Iris pigment epithelial cell (primary cell): ENCODE data around the gene PLA2G2E.
A peak's percentile ranks its signal among the peaks of the same experiment; 100 is the strongest.
"Not testable (repeated sequence)": the region's sequence is repeated elsewhere in the genome, so short reads cannot be mapped to it uniquely, and the experiment has no call there.

Experiments
- DNase-seq: peaks from one replicate; pipeline ENCODE4 v3.0.0-alpha.2; 2011; ENCODE audit warnings: low read depth

Gene PLA2G2E

DNA sequence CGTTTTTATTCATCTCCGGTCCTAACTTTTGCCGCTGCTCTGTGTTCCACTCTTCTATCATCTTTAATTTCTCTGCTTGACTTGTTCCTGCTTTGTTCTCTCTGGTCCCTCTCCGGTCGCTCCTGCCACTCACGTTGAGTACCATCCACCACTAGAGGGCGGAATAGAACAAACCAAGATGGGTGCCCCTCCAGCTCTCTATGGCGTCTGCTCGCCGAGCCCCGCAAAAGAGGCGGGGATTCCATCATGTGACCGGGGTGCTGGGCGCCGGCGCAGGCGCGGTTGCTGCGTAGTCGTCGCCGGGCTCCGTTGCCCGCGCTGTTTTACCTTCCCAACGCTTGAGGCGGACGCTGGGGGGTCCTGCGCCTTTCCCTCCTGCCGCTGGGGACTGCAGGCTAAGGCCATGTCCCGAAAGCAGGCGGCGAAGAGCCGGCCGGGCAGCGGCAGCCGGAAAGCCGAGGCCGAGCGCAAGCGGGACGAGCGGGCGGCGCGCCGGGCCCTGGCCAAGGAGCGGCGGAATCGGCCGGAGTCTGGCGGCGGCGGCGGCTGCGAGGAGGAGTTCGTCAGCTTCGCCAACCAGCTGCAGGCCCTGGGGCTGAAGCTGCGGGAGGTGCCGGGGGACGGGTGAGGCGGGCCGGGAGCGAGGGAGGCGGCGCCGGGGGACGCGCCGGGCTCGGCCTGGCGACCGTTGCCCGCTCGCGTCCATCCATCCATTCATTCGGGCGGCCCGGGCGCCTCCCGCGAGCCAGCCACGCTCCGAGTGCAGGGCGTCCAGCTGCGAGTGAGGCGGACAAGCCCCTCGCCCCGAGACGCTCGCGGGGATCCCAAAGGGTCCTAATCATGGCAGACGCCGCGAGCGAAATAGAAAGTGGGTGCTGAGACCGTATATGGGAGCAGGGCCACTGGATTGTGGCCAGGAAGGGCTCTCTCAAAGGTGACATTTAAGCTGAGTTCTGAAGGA lies 41.0 kb downstream of the PLA2G2E start, which contains the start of gene OTUD3:
OTUD3 (plus strand) TSS at position 285 of the 961 bp plus-strand sequence; CDS start at position 404, 119 bp downstream.
- DNase-seq, result peak; percentile 96

GRCh38 chr1:19880841-19881240 lies 42.6 kb downstream of the PLA2G2E start:
- not testable (repeated sequence) for DNase-seq

- no peak for DNase-seq
Measured at GRCh38 chr1:19879661-19880060, 43.8 kb downstream of the PLA2G2E start.

DNA sequence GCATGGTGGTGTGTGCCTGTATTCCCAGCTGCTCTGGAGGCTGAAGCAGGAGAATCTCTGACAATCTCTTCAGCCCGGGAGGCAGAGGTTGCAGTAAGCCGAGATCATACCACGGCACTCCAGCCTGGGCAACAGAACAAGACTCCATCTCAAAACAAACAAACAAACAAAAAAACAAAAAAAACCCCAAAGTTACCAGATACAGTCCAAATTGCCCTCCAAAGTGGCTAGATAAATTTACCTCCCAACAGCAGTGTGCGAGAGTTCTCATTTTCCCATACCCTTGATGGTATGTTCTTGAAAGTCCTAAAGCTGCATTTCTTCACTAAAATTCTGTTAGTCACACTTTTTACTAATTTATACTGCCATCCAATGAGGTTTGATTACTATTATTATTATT lies 44.2 kb downstream of the PLA2G2E start:
- no peak for DNase-seq

GRCh38 chr1:19878637-19878985 lies 44.8 kb downstream of the PLA2G2E start:
- no peak for DNase-seq

DNA sequence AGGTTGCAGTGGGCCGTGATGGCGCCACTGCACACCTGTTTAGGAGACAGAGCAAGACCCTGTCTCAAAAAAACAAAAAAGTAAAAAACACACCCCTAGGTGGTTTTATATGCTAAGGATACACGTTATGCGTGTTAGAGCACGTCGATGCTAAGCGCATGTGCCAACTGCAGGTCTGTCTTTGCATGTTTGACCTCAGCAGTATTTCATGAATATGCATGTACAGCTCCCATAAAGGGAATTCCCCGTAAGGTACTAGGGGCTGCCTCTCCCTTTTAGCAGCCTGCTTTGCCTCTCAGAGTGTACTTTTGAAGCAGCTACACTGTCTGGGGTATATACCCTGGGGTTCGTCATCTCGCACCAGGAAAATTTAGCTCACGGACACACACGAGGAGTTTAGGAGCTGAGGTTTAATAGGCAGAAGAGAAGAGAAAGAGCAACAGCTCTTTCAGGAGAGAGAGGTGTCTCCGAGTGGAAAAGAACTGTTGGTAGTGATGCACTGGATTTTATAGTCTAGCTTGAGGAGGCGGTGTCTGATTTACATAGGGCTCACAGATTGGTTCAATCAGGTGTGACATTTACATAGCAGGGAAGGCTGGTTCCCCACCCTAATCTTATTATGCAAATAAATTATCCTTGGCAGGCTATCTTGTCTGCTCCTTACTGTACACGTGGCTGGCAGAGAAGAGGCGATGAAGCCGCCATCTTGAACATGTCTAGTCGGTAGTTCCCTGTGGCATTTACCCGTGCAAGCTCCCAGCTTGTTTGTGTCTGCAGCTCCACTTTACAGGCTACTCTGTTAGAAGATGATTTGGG lies 45.4 kb downstream of the PLA2G2E start:
- no peak for DNase-seq

DNA sequence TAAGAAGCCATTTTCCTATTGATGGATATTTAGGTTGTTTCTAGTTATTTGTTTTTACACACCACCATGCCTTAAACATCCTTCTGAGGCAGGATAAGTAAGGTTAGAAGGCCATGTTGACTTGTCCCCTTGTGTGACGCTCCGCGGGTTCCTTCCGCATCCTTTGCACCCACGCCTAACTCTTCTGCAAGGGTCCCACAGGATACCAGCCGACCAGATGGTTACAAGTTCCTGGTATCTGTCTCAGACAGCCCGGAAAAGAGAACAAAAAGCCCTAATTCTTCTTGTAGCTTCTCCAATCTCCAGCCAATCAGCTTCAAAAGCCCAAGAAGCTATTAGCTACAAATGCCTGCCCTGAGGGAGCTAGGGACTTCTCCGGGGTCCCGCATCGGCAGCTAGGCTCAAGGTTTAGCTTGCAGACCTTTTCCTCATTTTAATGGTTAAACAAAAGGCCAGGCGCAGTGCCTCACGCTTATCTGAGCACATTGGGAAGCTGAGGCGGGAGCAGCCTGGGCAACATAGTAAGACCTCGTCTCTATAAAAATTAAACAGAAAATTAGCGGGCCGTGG lies 46.2 kb downstream of the PLA2G2E start:
- DNase-seq, result no peak

DNA sequence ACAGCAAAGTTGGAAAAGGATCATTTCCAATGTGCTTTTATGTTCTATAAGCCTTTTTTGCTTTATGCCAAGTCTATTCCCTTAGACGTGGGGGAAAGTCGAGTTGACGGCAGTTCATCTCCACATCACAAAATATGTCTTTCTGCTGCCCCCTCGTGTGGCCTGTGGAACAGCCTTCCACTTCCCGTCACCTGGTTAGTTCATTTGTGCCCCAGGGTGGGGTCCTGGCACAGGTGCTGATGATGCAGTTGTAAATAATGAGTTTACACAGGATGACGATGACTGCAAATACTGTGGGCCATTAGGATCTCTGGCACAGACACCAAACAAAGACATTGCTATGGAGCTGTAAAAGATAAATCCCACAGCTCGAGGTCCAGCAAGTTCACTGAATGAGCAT lies 51.2 kb downstream of the PLA2G2E start:
- no peak for DNase-seq
